ENCODE data around the gene STX2.

Gene STX2

GRCh38 chr12:130778776-130779175 is 60.3 kb downstream of the STX2 start:
- no peak for TF ChIP-seq CTCF (IDR thresholded peaks at IDR 0.05; ENCODE audit: control extremely low read depth, extremely low read depth, low read depth, missing control alignments)
- ChIA-PET POLR2A (no interaction called here), CTCF (no interaction called here)
- no peak for DNase-seq (ENCODE audit: extremely low spot score)

GRCh38 chr12:130776857-130777339 is 62.2 kb downstream of the STX2 start:
- ChIA-PET POLR2A (no interaction called here), CTCF (interaction anchor here (1.6 kb wide), 1 partner anchor 16 kb away, joined by 3 read pairs; no protein-coding TSS in a partner anchor)
- TF ChIP-seq CTCF (IDR thresholded peaks at IDR 0.05; ENCODE audit: control extremely low read depth, extremely low read depth, low read depth, missing control alignments), result no peak
- no peak for DNase-seq (ENCODE audit: extremely low spot score)

- ChIA-PET CTCF (interaction anchor here (1.6 kb wide), 1 partner anchor 15 kb away, joined by 3 read pairs; no protein-coding TSS in a partner anchor), POLR2A (no interaction called here)
- no peak for DNase-seq (ENCODE audit: extremely low spot score)
- TF ChIP-seq CTCF (IDR thresholded peaks at IDR 0.05; ENCODE audit: control extremely low read depth, extremely low read depth, low read depth, missing control alignments), result no peak
Observed at GRCh38 chr12:130775953-130776856, 62.8 kb downstream of the STX2 start.

GRCh38 chr12:130770413-130771028 is 68.5 kb downstream of the STX2 start:
- no peak for TF ChIP-seq CTCF (IDR thresholded peaks at IDR 0.05; ENCODE audit: control extremely low read depth, extremely low read depth, low read depth, missing control alignments)
- POLR2A ChIA-PET, result no interaction called here
- CTCF ChIA-PET, result no interaction called here
- no peak for DNase-seq (ENCODE audit: extremely low spot score)

- TF ChIP-seq CTCF (IDR thresholded peaks at IDR 0.05; ENCODE audit: control extremely low read depth, extremely low read depth, low read depth, missing control alignments), result no peak
- DNase-seq (ENCODE audit: extremely low spot score), result no peak
- ChIA-PET POLR2A (no interaction called here), CTCF (no interaction called here)
Observed at GRCh38 chr12:130768120-130768519, 70.9 kb downstream of the STX2 start.

- POLR2A ChIA-PET, result no interaction called here
- CTCF ChIA-PET, result interaction anchor here (0.8 to 1.3 kb wide), 4 partner anchors 14 to 61 kb away, joined by 3 to 7 read pairs (median 4); no protein-coding TSS in a partner anchor
Observed at GRCh38 chr12:130766470-130766869, 72.6 kb downstream of the STX2 start.

More at GRCh38 chr12:130766470-130766869, 72.6 kb downstream of the STX2 start:
- no peak for DNase-seq (ENCODE audit: extremely low spot score)
- TF ChIP-seq CTCF (IDR thresholded peaks at IDR 0.05; ENCODE audit: control extremely low read depth, extremely low read depth, low read depth, missing control alignments), result no peak

Data from GM10248 (cell line).